Peyer's patch (tissue), 4 donors: ENCODE data around the gene ARHGAP5.

Experiments
- CTCF ChIP-seq, 6 experiments: fragments of 450-650 bp in 4 of 6; fragments of 200-600 bp in 2 of 6; sonication (generic) in 1 of 6; IDR thresholded peaks; one replicate each; pipeline ENCODE4 v1.5.1; 2017 to 2019; ENCODE audit warnings: antibody characterized with exemption in 6 of 6, mild to moderate bottlenecking in 3 of 6, moderate library complexity in 1 of 6
- POLR2A ChIP-seq, 2 donors: fragments of 450-650 bp; IDR thresholded peaks; one replicate each; pipeline ENCODE4 v1.5.1; 2017; ENCODE audit warnings: antibody characterized with exemption in 2 of 2, mild to moderate bottlenecking in 2 of 2, moderate library complexity in 2 of 2

- TF ChIP-seq CTCF (IDR thresholded peaks at IDR 0.05) (peak in 1 of 6 experiments; percentile 14), POLR2A (IDR thresholded peaks at IDR 0.05) (no peak)
These were observed 128.9 kb downstream of the ARHGAP5 start for GRCh38 chr14:32205984-32206383.
